NK-92 treated with Interleukin-12 subunit alpha and Interleukin-12 subunit beta, amount 100 ng/mL, for 24 hours (cell line): Measurements from ENCODE around the gene ZNF44.

Source experiments
- DNase-seq: peaks from one replicate; lab custom pipeline; 2025; lab: John Stamatoyannopoulos, UW

ZNF44 gene

DNA sequence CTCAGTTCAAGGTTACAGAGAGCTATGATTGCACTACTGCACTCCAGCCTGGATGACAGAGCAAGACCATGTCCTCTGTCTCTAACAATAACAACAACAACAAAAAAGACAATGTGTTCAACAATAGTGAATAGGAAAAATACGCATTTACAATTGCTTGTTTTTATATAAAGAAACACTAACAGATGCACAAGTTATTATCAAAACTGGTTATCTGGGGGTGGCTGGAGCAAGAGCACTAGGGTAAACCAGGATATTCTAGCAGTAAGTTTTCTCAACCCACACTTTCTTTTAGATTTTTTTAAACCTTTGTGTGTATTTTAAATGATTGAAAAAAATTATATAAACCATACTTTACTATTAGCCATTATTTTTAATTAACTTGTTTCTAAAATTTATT lies 33.1 kb downstream of the ZNF44 start:
- no peak for DNase-seq

DNA sequence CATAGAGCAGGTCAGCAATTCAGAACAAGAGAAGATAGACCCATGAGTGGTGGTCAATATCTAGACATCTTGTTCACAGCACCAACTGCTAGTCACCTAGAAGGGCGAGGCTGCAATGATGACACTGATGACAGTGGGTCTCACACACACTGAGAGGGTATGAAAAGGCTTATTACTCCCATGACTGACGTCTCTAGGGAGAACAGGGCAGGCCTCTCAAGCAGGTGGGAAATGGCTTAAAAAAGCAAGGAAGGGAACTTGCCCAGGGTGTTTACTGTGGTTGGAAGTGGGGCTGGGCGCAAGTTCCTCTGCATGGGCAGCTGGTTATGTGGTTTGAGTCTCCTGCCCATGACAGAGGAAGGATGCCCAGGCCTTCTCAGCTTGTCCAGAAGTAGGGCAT lies 33.8 kb downstream of the ZNF44 start:
- DNase-seq, result no peak

DNA sequence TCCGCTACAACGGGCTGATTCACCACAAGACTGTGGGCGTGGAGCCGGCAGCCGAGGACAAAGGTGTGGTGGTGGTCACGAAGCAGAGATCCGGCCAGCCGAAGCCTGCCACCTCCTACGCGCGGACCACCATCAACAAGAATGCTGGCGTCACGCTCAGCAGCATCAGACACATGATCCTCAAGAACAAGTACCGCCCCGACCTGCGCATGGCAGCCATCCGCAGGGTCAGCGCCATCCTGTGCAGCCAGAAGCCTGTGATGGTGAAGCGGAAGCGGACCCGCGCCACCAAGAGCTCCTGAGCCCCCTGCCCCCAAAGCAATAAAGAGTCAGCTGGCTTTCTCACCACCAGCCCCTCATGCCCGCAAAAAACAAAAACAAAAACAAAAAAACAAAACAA lies 34.4 kb downstream of the ZNF44 start:
- DNase-seq, result no peak

DNA sequence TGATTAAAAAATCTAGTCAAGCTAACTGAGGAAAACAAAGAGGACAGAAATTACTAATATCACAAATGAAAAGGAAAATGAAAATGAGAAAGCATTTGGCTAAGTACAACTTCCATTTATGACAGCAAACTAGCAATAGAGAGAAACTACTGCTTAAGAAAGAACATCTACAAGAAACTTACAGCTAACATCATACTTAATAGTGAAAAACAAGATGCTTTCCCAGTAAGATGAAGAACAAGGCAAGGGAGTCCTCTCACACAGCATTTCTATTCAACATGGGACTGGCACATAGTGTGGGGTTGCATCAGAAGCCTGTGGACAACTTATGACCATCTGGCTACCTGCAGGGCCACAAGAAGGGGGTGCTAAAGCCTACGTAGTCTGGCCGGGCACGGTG lies 39.3 kb downstream of the ZNF44 start:
- no peak for DNase-seq

DNA sequence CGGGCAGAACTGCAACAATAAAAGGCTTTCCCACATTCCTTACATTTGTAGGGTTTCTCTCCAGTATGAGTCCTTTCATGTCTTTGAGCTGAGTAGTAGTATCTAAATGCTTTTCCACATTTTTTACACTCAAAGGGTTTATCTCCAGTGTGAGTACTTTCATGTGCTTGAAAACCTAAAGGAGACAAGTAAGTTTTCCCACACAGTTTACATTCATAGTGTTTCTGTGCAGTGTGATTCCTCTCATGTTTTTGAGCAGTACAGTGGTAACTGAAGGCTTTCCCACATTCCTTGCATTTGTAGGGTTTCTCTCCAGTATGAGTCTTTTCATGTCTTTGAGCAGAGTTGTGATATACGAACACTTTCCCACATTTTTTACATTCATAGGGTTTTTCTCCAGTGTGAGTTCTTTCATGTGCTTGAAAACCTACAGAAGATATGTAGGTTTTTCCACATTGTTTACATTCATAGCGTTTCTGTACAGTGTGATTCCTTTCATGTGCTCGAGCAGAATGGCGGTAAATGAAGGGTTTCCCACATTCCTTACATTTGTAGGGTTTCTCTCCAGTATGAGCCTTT lies 47.0 kb downstream of the ZNF44 start:
- DNase-seq, result no peak

DNA sequence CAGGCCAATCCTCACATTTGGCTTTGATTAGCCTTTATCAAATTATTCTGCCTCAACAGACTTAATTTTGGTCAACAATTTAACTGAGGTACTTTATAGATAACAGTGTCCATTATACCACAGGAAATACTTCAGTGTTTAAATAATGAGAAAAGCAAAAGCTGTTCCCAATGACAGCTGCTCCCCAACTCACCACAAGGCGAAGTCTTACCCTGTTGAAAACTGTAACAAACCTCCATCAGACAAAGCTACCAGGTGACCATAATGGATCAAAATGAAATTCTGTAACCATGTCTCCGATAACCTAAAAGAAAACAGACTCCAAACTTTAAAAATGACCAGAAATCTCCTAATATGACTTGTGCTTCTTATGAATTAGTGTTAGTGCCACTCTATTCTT lies 50.3 kb downstream of the ZNF44 start:
- no peak for DNase-seq

DNA sequence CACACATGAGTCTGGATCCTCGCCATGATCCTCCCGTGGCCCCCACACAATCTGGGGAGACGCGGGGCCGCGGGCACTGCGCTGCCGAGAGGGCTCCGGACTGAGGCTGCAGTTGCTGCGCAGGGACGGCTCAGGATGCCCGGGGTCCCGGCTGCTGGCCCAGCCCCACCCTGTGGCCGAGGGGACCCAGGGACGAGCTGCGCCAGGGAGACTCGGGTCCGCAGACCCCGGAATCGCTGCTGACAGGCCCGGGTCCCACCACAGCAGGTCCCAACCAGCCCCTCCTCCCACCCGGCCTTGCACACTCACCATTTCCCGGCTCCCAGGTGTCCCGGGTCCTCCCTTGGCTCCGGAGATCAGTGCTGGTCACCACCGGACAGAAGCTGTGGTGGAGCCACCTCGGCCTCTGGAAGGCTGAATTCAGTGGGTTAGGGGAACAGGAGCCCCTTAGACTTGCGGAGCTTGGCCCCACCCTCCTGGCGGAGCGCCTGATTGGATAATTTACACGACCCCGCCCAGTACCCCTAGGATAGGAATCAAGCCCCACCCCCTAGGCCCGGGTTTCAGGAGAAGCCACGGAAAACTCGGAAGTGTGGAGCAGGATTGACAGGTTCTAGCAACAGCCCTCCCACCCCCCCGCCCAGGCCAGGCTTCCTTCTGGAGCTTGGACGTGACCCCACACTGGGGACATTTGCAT lies 57.4 kb downstream of the ZNF44 start:
- no peak for DNase-seq

DNA sequence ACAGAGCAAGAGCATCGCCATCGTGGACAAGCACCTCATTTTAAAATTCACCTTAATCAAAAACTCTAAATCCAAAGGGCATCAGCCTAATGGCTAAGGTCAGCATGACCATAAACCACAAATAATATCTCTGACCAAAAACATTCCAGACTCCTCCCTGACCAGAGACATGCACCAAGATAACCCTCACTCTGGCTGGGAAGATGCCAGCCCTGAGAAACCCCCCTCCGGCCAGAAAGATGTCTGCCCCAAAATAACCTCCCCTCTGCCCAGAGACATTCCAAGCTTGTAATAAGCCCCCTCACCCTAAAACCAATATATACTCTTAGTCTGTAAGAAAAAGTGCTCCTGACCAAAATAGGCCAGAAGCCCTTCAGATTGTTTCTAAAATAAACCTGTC lies 61.7 kb downstream of the ZNF44 start:
- DNase-seq, result no peak

DNA sequence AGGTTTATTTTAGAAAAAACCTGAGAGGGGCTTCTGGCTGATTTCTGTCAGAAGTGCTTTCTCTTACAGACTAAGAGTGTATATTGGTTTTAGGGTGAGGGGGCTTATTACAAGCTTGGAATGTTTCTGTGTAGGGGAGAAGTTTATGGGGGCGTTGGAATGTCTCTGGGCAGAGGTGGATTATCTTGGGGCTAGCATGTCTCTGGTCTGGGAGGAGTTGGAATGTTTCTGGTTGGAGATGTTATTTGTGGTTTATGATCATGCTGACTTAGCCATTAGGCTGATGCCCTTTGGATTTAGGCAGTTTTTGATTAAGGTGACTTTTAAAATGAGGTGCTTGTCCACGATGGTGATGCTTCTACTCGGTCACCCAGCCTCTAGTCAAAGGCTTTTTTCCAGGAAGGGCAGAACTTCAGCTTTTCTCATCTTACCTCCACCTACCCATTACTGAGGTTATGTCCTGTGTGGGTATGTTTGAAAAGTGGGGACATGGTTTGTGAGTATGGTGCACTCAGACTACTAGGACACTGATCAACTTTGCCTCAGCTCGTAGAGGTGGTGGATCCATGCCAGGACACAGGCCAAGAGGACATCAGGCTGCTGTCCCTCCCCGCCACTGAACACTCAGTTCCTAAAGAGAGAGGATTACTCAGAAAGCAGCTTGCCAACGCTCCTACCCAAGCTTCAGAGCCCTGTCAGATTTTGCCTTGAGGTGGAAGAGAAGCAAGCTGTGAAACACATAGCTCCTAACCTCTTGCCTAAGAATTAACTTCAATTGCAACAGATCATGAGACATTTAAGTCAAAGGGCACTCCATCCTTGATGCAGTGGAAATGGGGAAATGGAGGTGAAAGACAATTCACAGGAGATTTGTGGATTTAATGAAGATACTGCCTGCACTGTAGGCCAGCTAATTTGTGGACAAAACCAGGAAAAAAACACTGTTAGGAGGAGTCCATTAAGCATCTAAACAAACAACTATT lies 63.6 kb downstream of the ZNF44 start:
- no peak for DNase-seq

DNA sequence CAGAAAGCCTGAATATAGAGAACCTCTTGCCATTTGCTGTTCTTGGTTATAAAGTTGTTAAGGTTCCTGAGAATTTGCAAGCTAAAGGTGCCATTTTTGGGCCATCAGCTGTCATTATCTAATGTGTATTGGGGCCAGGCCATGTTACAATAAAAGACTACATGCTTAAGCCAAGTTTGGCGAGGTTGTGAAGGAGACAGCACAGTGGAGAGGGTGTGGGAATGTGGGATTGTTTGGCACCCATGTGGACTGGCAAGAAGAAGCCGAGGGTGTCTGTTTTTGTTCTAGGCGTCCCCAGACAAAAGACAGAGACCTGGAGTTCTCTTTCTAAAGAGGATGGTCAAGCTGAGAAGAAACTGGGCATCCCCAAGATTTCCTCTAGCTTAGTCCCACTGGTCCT lies 64.7 kb downstream of the ZNF44 start:
- no peak for DNase-seq

DNA sequence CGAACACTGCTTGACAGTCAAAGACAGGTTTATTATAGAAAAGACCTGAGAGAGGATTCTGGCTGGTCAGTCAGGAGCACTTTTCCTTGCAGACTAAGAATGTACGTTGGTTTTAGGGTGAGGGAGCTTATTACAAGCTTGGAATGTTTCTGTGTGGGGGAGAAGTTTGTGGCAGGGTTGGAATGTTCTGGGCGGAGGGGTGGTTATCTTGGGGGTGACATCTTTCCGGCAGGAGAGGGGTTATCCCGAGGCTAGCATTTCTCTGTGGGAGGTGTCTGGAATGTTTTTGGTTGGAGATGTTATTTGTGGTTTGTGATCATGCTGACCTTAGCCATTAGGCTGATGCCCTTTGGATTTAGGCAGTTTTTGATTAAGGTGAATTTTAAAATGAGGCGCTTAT lies 70.0 kb downstream of the ZNF44 start:
- no peak for DNase-seq

DNA sequence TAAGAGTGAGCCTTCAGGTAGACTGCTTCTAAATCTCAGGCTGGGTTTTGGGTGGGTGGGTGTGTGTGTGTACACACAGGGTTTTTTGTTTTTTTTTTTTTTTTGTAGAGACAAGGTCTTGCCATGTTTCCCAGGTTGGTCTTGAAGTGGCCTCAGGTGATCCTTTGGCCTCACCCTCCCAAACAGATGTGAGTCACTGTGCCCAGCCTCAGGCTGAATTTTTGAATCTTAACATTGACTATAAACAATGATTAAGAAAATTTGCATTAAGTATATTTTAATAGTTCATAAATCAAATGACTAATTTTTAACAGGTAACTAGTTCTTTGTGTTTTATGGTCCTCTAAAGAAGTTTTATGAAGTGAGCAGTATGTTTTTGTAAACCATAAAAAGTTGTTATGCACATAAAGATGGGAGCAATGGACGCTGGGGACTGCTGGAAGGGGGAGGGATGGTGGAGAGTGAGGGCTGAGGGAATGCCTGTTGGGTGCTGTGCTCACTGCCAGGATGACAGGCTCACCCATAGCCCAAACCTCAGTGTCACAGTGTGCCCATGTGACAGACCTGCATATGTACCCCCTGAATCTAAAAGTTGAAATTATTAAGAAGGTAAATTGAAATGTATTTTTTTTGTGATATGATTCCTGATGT lies 71.6 kb downstream of the ZNF44 start:
- DNase-seq, result no peak
